Measurements from ENCODE around the gene SETD4.

Gene SETD4

GRCh38 chr21:36060159-36060921 is at the start of gene SETD4:
SETD4 (minus strand) TSS chr21:36060526; CDS start chr21:36058888, 1,638 bp downstream.
- no peak for TF ChIP-seq CTCF (IDR thresholded peaks at IDR 0.05; ENCODE audit: insufficient read depth, low read length, poor library complexity, severe bottlenecking)
- Histone ChIP-seq H3K4me3 (replicated peaks; ENCODE audit: low read depth, low read length) (peak within 1 kb of the TSS; percentile 99), H3K27me3 (replicated peaks; ENCODE audit: control insufficient read depth, insufficient read depth, low read length) (no peaks in the 10 kb centered on the region), H3K36me3 (ENCODE audit: control insufficient read depth, insufficient read depth, low read length) (peaks cover 10% of the 10 kb centered on the region)
- peak; percentile 96 for DNase-seq (ENCODE audit: extremely low read depth, insufficient read length)

- no peak for TF ChIP-seq CTCF (IDR thresholded peaks at IDR 0.05; ENCODE audit: insufficient read depth, low read length, poor library complexity, severe bottlenecking)
- Histone ChIP-seq H3K4me3 (replicated peaks; ENCODE audit: low read depth, low read length) (no peak overlapping the region), H3K27me3 (replicated peaks; ENCODE audit: control insufficient read depth, insufficient read depth, low read length) (peaks cover 1% of the 10 kb centered on the region; the same call in 1 of the 2 replicates), H3K36me3 (ENCODE audit: control insufficient read depth, insufficient read depth, low read length) (no peaks in the 10 kb centered on the region)
- no peak for DNase-seq (ENCODE audit: extremely low read depth, insufficient read length)
Measured at GRCh38 chr21:36109868-36110267, 49.5 kb upstream of the SETD4 start.

GRCh38 chr21:36105327-36105842 is 45.1 kb upstream of the SETD4 start:
- DNase-seq (ENCODE audit: extremely low read depth, insufficient read length): no peak
- Histone ChIP-seq H3K4me3 (replicated peaks; ENCODE audit: low read depth, low read length) (no peak overlapping the region), H3K36me3 (ENCODE audit: control insufficient read depth, insufficient read depth, low read length) (no peaks in the 10 kb centered on the region), H3K27me3 (replicated peaks; ENCODE audit: control insufficient read depth, insufficient read depth, low read length) (no peaks in the 10 kb centered on the region; the same call in 1 of the 2 replicates)
- no peak for TF ChIP-seq CTCF (IDR thresholded peaks at IDR 0.05; ENCODE audit: insufficient read depth, low read length, poor library complexity, severe bottlenecking)

- Histone ChIP-seq H3K36me3 (ENCODE audit: control insufficient read depth, insufficient read depth, low read length) (no peaks in the 10 kb centered on the region), H3K27me3 (replicated peaks; ENCODE audit: control insufficient read depth, insufficient read depth, low read length) (no peaks in the 10 kb centered on the region; the same call in 1 of the 2 replicates), H3K4me3 (replicated peaks; ENCODE audit: low read depth, low read length) (no peak overlapping the region)
- TF ChIP-seq CTCF (IDR thresholded peaks at IDR 0.05; ENCODE audit: insufficient read depth, low read length, poor library complexity, severe bottlenecking): peak; percentile 54
- no peak for DNase-seq (ENCODE audit: extremely low read depth, insufficient read length)
Measured at GRCh38 chr21:36104317-36105300, 44.3 kb upstream of the SETD4 start.

GRCh38 chr21:36103434-36103833 is 43.1 kb upstream of the SETD4 start:
- Histone ChIP-seq H3K27me3 (replicated peaks; ENCODE audit: control insufficient read depth, insufficient read depth, low read length) (no peaks in the 10 kb centered on the region; the same call in 1 of the 2 replicates), H3K4me3 (replicated peaks; ENCODE audit: low read depth, low read length) (no peak overlapping the region), H3K36me3 (ENCODE audit: control insufficient read depth, insufficient read depth, low read length) (no peaks in the 10 kb centered on the region)
- no peak for DNase-seq (ENCODE audit: extremely low read depth, insufficient read length)
- no peak for TF ChIP-seq CTCF (IDR thresholded peaks at IDR 0.05; ENCODE audit: insufficient read depth, low read length, poor library complexity, severe bottlenecking)

All from GM06990 (cell line).